ENCODE data around the gene ZDHHC12.

The ZDHHC12 gene

DNA sequence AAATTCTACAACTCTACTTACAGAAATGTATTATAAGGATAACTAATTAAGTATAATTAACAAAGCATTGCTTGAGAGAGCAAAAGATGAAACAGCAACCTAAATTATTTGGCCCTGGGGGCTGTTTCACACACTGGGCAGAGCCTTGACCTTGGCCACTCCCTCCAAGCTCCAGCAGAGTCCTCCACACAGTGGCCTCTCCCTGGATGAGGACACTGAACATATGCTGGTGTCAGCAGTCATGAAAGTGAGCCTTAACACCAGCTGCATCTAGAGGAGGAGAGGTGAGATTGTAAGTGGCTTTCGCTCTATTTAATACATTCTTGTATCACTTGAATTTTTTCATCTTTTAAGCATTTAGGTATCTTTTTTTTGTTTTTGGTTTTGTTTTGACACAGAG is 23.3 kb upstream of the ZDHHC12 start:
- H3K9me2 ChIP-seq (replicated peaks; ENCODE audit: insufficient read depth, low read length): no peaks in the 10 kb centered on the region
- no peak overlapping the region for H3K4me3 ChIP-seq (ENCODE audit: insufficient read depth, low read length, poor library complexity, severe bottlenecking)
- H3K27ac ChIP-seq (ENCODE audit: low read depth, low read length): no peak overlapping the region
- H3F3A ChIP-seq (ENCODE audit: insufficient read depth): no peaks in the 10 kb centered on the region
- H3K9ac ChIP-seq (ENCODE audit: low read length): no peak overlapping the region
- H3K79me2 ChIP-seq (ENCODE audit: insufficient read depth, low read length): no peaks in the 10 kb centered on the region
- no peak for TF ChIP-seq EZH2phosphoT487 (conservative IDR thresholded peaks at IDR 0.05; ENCODE audit: low read length)
- TF ChIP-seq, protein P1, sequence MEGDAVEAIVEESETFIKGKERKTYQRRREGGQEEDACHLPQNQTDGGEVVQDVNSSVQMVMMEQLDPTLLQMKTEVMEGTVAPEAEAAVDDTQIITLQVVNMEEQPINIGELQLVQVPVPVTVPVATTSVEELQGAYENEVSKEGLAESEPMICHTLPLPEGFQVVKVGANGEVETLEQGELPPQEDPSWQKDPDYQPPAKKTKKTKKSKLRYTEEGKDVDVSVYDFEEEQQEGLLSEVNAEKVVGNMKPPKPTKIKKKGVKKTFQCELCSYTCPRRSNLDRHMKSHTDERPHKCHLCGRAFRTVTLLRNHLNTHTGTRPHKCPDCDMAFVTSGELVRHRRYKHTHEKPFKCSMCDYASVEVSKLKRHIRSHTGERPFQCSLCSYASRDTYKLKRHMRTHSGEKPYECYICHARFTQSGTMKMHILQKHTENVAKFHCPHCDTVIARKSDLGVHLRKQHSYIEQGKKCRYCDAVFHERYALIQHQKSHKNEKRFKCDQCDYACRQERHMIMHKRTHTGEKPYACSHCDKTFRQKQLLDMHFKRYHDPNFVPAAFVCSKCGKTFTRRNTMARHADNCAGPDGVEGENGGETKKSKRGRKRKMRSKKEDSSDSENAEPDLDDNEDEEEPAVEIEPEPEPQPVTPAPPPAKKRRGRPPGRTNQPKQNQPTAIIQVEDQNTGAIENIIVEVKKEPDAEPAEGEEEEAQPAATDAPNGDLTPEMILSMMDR (IDR thresholded peaks at IDR 0.05; ENCODE audit: insufficient read depth, low read length, poor library complexity, severe bottlenecking): no peak
- no peak overlapping the region for H3K4me2 ChIP-seq (ENCODE audit: low read depth, low read length, poor library complexity, severe bottlenecking)
- H3K9me3 ChIP-seq (ENCODE audit: insufficient read depth, low read length): no peaks in the 10 kb centered on the region
- no peak overlapping the region for H2AFZ ChIP-seq (ENCODE audit: low read depth, low read length, severe bottlenecking)
- no peaks in the 10 kb centered on the region for H4K20me1 ChIP-seq (ENCODE audit: low read depth, low read length)
- H3K36me3 ChIP-seq (ENCODE audit: low read length): no peaks in the 10 kb centered on the region
- H3K27me3 ChIP-seq (ENCODE audit: low read length): no peaks in the 10 kb centered on the region

GRCh38 chr9:128743421-128743820 is 19.5 kb upstream of the ZDHHC12 start:
- TF ChIP-seq, protein P1 (IDR thresholded peaks at IDR 0.05; ENCODE audit: insufficient read depth, low read length, poor library complexity, severe bottlenecking): no peak
- no peak for TF ChIP-seq EZH2phosphoT487 (conservative IDR thresholded peaks at IDR 0.05; ENCODE audit: low read length)
- Histone ChIP-seq H3K36me3 (ENCODE audit: low read length) (no peaks in the 10 kb centered on the region), H3K9me2 (replicated peaks; ENCODE audit: insufficient read depth, low read length) (no peaks in the 10 kb centered on the region), H3K4me3 (ENCODE audit: insufficient read depth, low read length, poor library complexity, severe bottlenecking) (no peak overlapping the region), H3K9me3 (ENCODE audit: insufficient read depth, low read length) (no peaks in the 10 kb centered on the region), H3K4me2 (ENCODE audit: low read depth, low read length, poor library complexity, severe bottlenecking) (no peak overlapping the region), H3K79me2 (ENCODE audit: insufficient read depth, low read length) (no peaks in the 10 kb centered on the region), H4K20me1 (ENCODE audit: low read depth, low read length) (no peaks in the 10 kb centered on the region), H3K27ac (ENCODE audit: low read depth, low read length) (no peak overlapping the region), H3K9ac (ENCODE audit: low read length) (no peak overlapping the region), H3F3A (ENCODE audit: insufficient read depth) (no peaks in the 10 kb centered on the region), H2AFZ (ENCODE audit: low read depth, low read length, severe bottlenecking) (no peak overlapping the region), H3K27me3 (ENCODE audit: low read length) (no peaks in the 10 kb centered on the region)

DNA sequence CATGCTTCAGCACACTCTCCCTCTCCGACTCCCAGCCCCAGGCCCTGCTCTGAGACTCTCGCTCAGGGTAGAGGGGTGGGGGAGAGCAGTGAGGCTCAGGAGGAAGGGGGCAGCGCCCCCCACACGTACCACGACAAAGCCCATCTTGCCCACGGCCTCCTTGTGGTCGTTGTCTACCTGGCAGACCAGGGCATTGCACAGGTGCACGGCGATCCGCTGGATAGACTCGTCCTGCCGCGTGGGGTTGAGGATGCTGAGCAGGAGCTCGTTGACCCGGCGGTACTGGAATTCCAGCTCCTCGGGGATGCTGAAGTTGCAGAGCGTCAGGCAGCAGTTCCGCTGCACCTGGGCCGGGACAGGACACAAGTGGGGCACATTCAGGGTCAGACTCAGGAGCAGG is 18.5 kb upstream of the ZDHHC12 start:
- no peaks in the 10 kb centered on the region for H3K27me3 ChIP-seq (ENCODE audit: low read length)
- H2AFZ ChIP-seq (ENCODE audit: low read depth, low read length, severe bottlenecking): no peak overlapping the region
- no peaks in the 10 kb centered on the region for H3K9me2 ChIP-seq (replicated peaks; ENCODE audit: insufficient read depth, low read length)
- no peak overlapping the region for H3K27ac ChIP-seq (ENCODE audit: low read depth, low read length)
- no peaks in the 10 kb centered on the region for H3K79me2 ChIP-seq (ENCODE audit: insufficient read depth, low read length)
- H3K4me3 ChIP-seq (ENCODE audit: insufficient read depth, low read length, poor library complexity, severe bottlenecking): no peak overlapping the region
- H3K36me3 ChIP-seq (ENCODE audit: low read length): no peaks in the 10 kb centered on the region
- H3F3A ChIP-seq (ENCODE audit: insufficient read depth): no peaks in the 10 kb centered on the region
- TF ChIP-seq, protein P1 (IDR thresholded peaks at IDR 0.05; ENCODE audit: insufficient read depth, low read length, poor library complexity, severe bottlenecking): no peak
- TF ChIP-seq EZH2phosphoT487 (conservative IDR thresholded peaks at IDR 0.05; ENCODE audit: low read length): no peak
- H3K9ac ChIP-seq (ENCODE audit: low read length): no peak overlapping the region
- no peak overlapping the region for H3K4me2 ChIP-seq (ENCODE audit: low read depth, low read length, poor library complexity, severe bottlenecking)
- H4K20me1 ChIP-seq (ENCODE audit: low read depth, low read length): no peaks in the 10 kb centered on the region
- H3K9me3 ChIP-seq (ENCODE audit: insufficient read depth, low read length): no peaks in the 10 kb centered on the region

All from SU-DHL-6 (cell line).